HEK293T (cell line): ENCODE data around the gene CGREF1.

Experiments used
- ELF4 ChIP-seq: fragments of 450-650 bp; IDR thresholded peaks from 2 replicates; pipeline ENCODE4 v1.6.1; 2017; ENCODE audit warnings: antibody characterized with exemption
- FOXM1 ChIP-seq: fragments of 450-650 bp; IDR thresholded peaks from 2 replicates; pipeline ENCODE4 v1.6.1; 2017; ENCODE audit warnings: mild to moderate bottlenecking, borderline replicate concordance
- SP1 ChIP-seq: fragments of 450-650 bp; IDR thresholded peaks from 2 replicates; pipeline ENCODE4 v1.6.1; 2017

DNA sequence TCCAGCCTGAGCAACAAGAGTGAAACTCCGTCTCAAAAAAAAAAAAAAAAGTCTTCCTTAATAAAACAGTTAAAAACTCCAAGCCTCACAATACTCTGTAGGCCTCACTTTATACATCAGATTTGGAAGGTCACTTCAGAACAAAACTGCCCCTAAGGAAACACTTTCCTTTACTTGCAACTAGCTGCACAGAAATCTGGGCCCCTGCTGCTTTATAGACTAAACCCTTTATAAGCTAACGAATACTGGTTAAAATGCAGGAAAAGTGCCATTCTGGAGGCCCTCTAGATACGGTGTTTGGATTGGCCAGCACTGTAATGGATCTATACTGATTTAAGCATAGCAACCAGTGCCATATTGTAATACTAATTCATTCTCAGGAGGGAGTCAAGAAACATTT is 6.2 kb upstream of the CGREF1 start:
- TF ChIP-seq SP1 (no peak), ELF4 (no peak), FOXM1 (no peak)
